ENCODE results near the gene SACM1L.

Gene SACM1L

DNA sequence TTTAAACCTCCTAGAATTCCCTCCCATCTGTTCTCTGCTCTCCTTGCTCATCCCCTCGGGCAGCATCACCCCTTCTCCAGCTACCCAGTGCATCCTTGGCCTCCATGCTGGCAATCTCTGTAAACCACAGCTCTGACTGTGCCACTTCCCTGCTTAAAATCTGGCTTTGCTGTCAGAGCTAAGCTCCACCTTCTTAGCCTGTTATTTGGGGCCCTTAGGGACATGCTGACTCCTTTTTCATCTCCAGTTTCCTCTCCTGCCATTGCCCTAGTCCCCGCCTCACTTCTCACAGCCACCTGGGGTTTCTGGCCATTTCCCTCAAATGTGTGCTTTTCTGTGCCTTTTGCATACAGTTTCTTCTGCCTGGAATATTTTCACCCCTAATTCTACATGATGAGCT is 101.4 kb downstream of the SACM1L start:
- TF ChIP-seq SIN3A (IDR thresholded peaks at IDR 0.05; ENCODE audit: borderline replicate concordance, insufficient read depth, low read length) (no peak), TAF1 (IDR thresholded peaks at IDR 0.05; ENCODE audit: borderline replicate concordance, insufficient read depth, low read length) (no peak), FOXP2 (optimal IDR thresholded peaks at IDR 0.05; ENCODE audit: borderline replicate concordance, extremely low read depth, extremely low read length, insufficient read depth) (no peak), POLR2AphosphoS5 (IDR thresholded peaks at IDR 0.05; ENCODE audit: low read depth, low read length) (no peak)
- TF ChIP-seq, protein P1, sequence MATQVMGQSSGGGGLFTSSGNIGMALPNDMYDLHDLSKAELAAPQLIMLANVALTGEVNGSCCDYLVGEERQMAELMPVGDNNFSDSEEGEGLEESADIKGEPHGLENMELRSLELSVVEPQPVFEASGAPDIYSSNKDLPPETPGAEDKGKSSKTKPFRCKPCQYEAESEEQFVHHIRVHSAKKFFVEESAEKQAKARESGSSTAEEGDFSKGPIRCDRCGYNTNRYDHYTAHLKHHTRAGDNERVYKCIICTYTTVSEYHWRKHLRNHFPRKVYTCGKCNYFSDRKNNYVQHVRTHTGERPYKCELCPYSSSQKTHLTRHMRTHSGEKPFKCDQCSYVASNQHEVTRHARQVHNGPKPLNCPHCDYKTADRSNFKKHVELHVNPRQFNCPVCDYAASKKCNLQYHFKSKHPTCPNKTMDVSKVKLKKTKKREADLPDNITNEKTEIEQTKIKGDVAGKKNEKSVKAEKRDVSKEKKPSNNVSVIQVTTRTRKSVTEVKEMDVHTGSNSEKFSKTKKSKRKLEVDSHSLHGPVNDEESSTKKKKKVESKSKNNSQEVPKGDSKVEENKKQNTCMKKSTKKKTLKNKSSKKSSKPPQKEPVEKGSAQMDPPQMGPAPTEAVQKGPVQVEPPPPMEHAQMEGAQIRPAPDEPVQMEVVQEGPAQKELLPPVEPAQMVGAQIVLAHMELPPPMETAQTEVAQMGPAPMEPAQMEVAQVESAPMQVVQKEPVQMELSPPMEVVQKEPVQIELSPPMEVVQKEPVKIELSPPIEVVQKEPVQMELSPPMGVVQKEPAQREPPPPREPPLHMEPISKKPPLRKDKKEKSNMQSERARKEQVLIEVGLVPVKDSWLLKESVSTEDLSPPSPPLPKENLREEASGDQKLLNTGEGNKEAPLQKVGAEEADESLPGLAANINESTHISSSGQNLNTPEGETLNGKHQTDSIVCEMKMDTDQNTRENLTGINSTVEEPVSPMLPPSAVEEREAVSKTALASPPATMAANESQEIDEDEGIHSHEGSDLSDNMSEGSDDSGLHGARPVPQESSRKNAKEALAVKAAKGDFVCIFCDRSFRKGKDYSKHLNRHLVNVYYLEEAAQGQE (IDR thresholded peaks at IDR 0.05; ENCODE audit: insufficient read depth in 1 of 2, low read depth in 2 of 2, low read length in 2 of 2), result no peak

GRCh38 chr3:45792036-45792435 is 102.8 kb downstream of the SACM1L start:
- TF ChIP-seq SIN3A (IDR thresholded peaks at IDR 0.05; ENCODE audit: borderline replicate concordance, insufficient read depth, low read length) (no peak), TAF1 (IDR thresholded peaks at IDR 0.05; ENCODE audit: borderline replicate concordance, insufficient read depth, low read length) (no peak), POLR2AphosphoS5 (IDR thresholded peaks at IDR 0.05; ENCODE audit: low read depth, low read length) (no peak), FOXP2 (optimal IDR thresholded peaks at IDR 0.05; ENCODE audit: borderline replicate concordance, extremely low read depth, extremely low read length, insufficient read depth) (no peak)
- TF ChIP-seq, protein P1 (IDR thresholded peaks at IDR 0.05; ENCODE audit: insufficient read depth in 1 of 2, low read depth in 2 of 2, low read length in 2 of 2), result no peak

DNA sequence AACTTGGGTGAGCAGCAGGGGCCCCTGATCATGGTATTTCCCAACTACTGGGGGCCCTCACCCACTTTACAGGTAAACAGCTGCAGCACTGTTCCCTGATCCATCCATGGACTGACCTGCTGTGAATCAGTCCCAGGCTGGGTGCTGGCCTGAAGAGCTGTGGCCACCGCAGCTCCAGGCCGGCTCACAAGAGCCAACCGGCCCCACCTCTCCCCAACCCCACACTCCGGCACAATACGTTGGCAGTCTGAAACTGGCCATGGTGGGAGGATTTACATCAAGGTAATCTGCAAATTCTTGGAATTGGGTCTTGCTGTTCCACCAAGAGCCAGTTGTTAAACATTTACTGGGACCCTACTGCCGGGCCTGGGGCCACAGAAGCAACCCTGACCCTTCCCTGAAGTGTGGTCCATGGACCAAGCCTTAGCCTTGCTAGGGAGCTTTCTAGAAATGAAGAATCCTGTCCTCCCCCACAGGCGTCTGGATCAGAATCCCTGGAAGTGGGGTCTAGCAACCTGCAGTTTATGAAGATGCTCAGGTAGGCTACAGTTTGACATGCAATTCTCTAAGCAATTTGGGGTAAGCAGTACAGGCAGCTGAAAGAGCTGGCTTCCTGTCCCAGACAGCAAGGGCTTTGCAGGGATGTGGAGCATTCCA is 103.4 kb downstream of the SACM1L start:
- TF ChIP-seq SIN3A (IDR thresholded peaks at IDR 0.05; ENCODE audit: borderline replicate concordance, insufficient read depth, low read length) (no peak), TAF1 (IDR thresholded peaks at IDR 0.05; ENCODE audit: borderline replicate concordance, insufficient read depth, low read length) (no peak)

GRCh38 chr3:45793482-45794176 is 104.4 kb downstream of the SACM1L start:
- TF ChIP-seq TAF1 (IDR thresholded peaks at IDR 0.05; ENCODE audit: borderline replicate concordance, insufficient read depth, low read length) (no peak), FOXP2 (optimal IDR thresholded peaks at IDR 0.05; ENCODE audit: borderline replicate concordance, extremely low read depth, extremely low read length, insufficient read depth) (no peak), POLR2AphosphoS5 (IDR thresholded peaks at IDR 0.05; ENCODE audit: low read depth, low read length) (no peak)
- TF ChIP-seq, protein P1 (IDR thresholded peaks at IDR 0.05; ENCODE audit: insufficient read depth in 1 of 2, low read depth in 2 of 2, low read length in 2 of 2), result no peak

- TF ChIP-seq FOXP2 (optimal IDR thresholded peaks at IDR 0.05; ENCODE audit: borderline replicate concordance, extremely low read depth, extremely low read length, insufficient read depth) (no peak), POLR2AphosphoS5 (IDR thresholded peaks at IDR 0.05; ENCODE audit: low read depth, low read length) (no peak), SIN3A (IDR thresholded peaks at IDR 0.05; ENCODE audit: borderline replicate concordance, insufficient read depth, low read length) (no peak), TAF1 (IDR thresholded peaks at IDR 0.05; ENCODE audit: borderline replicate concordance, insufficient read depth, low read length) (no peak)
- TF ChIP-seq, protein P1 (IDR thresholded peaks at IDR 0.05; ENCODE audit: insufficient read depth in 1 of 2, low read depth in 2 of 2, low read length in 2 of 2), result no peak
Observed at GRCh38 chr3:45794177-45794560, 105.0 kb downstream of the SACM1L start.

Data from PFSK-1 (cell line).